HEK293 (cell line): ENCODE results near the gene CACNG7.

Experiments used
- CTCF ChIA-PET: fragments of 350-600 bp; formaldehyde crosslinking; extraction: SDS; loops from one replicate; lab custom pipeline; 2021; ENCODE audit warnings: antibody characterized with exemption; lab: Yijun Ruan, JAX
- POLR2A ChIA-PET: fragments of 300-600 bp; formaldehyde crosslinking; extraction: SDS; loops from one replicate; lab custom pipeline; 2020; ENCODE audit warnings: antibody characterized with exemption, inconsistent platforms; lab: Yijun Ruan, JAX
- H3K27ac ChIP-seq: fragments of 200-500 bp; sonication (Bioruptor generic); 2 replicates; pipeline ENCODE4 v1.5.1; 2014; ENCODE audit warnings: low read depth, low read length, control low read depth, inconsistent platforms; ENCODE audit errors: extremely low read depth
- H3K36me3 ChIP-seq, 2 experiments: fragments of 200-500 bp in 1 of 2; sonication (Bioruptor generic) in 1 of 2; 1 replicate in 1 of 2; 2 replicates in 1 of 2; pipeline ENCODE4 v1.5.1; 2014 to 2017; ENCODE audit warnings: inconsistent platforms in 2 of 2, low read length in 2 of 2; ENCODE audit not compliant: control insufficient read depth in 2 of 2, insufficient read depth in 1 of 2
- H3K4me1 ChIP-seq: fragments of 200-500 bp; sonication (Bioruptor generic); 2 replicates; pipeline ENCODE4 v1.5.1; 2014; ENCODE audit warnings: mild to moderate bottlenecking, low read length, inconsistent platforms; ENCODE audit not compliant: control insufficient read depth, insufficient read depth
- H3K4me3 ChIP-seq: 2 replicates; pipeline ENCODE4 v1.5.1; 2011; ENCODE audit warnings: low read depth, mild to moderate bottlenecking, control low read depth, low read length, moderate library complexity
- H3K9me3 ChIP-seq: fragments of 200-500 bp; sonication (Bioruptor generic); 2 replicates; pipeline ENCODE4 v1.5.1; 2014; ENCODE audit warnings: low read depth, low read length, inconsistent platforms; ENCODE audit not compliant: control insufficient read depth, insufficient read depth
- GLIS2 ChIP-seq: fragments of 450-650 bp; formaldehyde crosslinking; IDR thresholded peaks from 2 replicates; pipeline ENCODE4 v1.5.1; 2016; ENCODE audit warnings: missing biosample characterization, missing genetic modification characterization
- KLF1 ChIP-seq: fragments of 450-650 bp; formaldehyde crosslinking; IDR thresholded peaks from 2 replicates; pipeline ENCODE4 v1.5.1; 2016; ENCODE audit warnings: missing biosample characterization, missing genetic modification characterization
- SALL2 ChIP-seq: fragments of 450-650 bp; formaldehyde crosslinking; IDR thresholded peaks from 2 replicates; pipeline ENCODE4 v1.5.0; 2017; ENCODE audit warnings: missing biosample characterization, mild to moderate bottlenecking, missing genetic modification characterization, borderline replicate concordance
- ZNF37A ChIP-seq: fragments of 450-650 bp; IDR thresholded peaks from 2 replicates; pipeline ENCODE4 v1.5.1; 2018; ENCODE audit warnings: missing biosample characterization, missing genetic modification characterization
- ZNF394 ChIP-seq: fragments of 450-650 bp; formaldehyde crosslinking; IDR thresholded peaks from 2 replicates; pipeline ENCODE4 v1.5.1; 2016; ENCODE audit warnings: missing biosample characterization, missing genetic modification characterization, mild to moderate bottlenecking, moderate library complexity, borderline replicate concordance
- ZNF423 ChIP-seq: fragments of 450-650 bp; formaldehyde crosslinking; IDR thresholded peaks from 2 replicates; pipeline ENCODE4 v1.5.1; 2016; ENCODE audit warnings: missing biosample characterization, missing genetic modification characterization
- ZNF501 ChIP-seq: fragments of 450-650 bp; formaldehyde crosslinking; IDR thresholded peaks from 2 replicates; pipeline ENCODE4 v1.5.1; 2016; ENCODE audit warnings: missing biosample characterization, missing genetic modification characterization
- TF ChIP-seq, protein P1 (sequence below): fragments of 450-650 bp; formaldehyde crosslinking; IDR thresholded peaks from 2 replicates; pipeline ENCODE4 v1.5.1; 2016; ENCODE audit warnings: missing biosample characterization, missing genetic modification characterization
- TF ChIP-seq, protein P2 (sequence below): fragments of 450-650 bp; formaldehyde crosslinking; IDR thresholded peaks from 2 replicates; pipeline ENCODE4 v1.5.1; 2016; ENCODE audit warnings: missing biosample characterization, missing genetic modification characterization
- TF ChIP-seq, protein P3 (sequence below): fragments of 450-650 bp; formaldehyde crosslinking; IDR thresholded peaks from 2 replicates; pipeline ENCODE4 v1.5.0; 2017; ENCODE audit warnings: missing biosample characterization, missing genetic modification characterization, borderline replicate concordance
- TF ChIP-seq, protein P4 (sequence below): IDR thresholded peaks from 2 replicates; pipeline ENCODE4 v1.6.1; 2011; ENCODE audit warnings: mild to moderate bottlenecking, low read depth, low read length, borderline replicate concordance
- TF ChIP-seq, protein P5 (sequence below): fragments of 450-650 bp; formaldehyde crosslinking; optimal IDR thresholded peaks from 2 replicates; pipeline ENCODE3; 2016; ENCODE audit warnings: missing biosample characterization, mild to moderate bottlenecking, missing genetic modification characterization
- TF ChIP-seq, protein P6 (sequence below): fragments of 450-650 bp; formaldehyde crosslinking; conservative IDR thresholded peaks from 2 replicates; pipeline ENCODE4 v1.5.1; 2016; ENCODE audit warnings: low read depth, missing biosample characterization, missing genetic modification characterization

CACNG7 gene

DNA sequence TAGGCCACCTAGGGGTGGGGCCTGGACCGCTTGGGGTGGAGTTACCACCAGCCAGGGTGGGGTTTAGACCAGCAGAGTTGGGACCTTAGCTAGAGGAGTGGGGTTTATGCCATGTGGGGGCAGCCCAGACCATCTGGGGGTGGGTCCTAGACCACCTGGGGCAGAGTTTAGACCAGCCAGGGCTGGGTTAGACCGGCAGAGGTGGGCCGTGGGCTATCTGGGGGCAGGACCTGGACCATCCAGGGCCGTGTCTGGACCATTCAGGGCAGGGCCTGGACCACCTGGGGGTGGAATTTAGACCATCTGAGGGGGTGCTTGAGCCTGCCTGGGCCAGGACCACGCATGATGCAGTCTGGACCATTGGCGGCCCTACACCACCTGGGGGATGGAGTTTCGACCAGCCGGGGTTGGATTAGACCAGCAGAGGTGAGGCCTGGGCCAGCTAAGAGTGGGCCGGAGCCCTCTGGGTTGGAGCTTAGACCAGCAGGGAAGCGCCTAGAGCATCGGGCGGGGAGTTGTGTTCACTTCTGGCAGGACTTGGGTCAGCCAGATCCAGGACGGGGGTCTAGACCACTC lies 72.4 kb downstream of the CACNG7 start:
- H3K4me3 ChIP-seq: no peak overlapping the region
- peak overlapping the region; percentile 12; the same call in 1 of the 2 replicates for H3K27ac ChIP-seq
- TF ChIP-seq, protein P1, sequence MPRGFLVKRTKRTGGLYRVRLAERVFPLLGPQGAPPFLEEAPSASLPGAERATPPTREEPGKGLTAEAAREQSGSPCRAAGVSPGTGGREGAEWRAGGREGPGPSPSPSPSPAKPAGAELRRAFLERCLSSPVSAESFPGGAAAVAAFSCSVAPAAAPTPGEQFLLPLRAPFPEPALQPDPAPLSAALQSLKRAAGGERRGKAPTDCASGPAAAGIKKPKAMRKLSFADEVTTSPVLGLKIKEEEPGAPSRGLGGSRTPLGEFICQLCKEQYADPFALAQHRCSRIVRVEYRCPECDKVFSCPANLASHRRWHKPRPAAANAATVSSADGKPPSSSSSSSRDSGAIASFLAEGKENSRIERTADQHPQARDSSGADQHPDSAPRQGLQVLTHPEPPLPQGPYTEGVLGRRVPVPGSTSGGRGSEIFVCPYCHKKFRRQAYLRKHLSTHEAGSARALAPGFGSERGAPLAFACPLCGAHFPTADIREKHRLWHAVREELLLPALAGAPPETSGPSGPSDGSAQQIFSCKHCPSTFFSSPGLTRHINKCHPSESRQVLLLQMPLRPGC (tag by site-specific recombination): no peak
- TF ChIP-seq ZNF394 (tag by site-specific recombination) (no peak), SALL2 (tag by site-specific recombination) (no peak), ZNF423 (0 out of 2 replicates have a peak, but pooled peaks have one; percentile 52), GLIS2 (tag by site-specific recombination) (peak; percentile 64), KLF1 (tag by site-specific recombination) (0 out of 2 replicates have a peak, but pooled peaks have one; percentile 39), ZNF37A (no peak), ZNF501 (tag by site-specific recombination) (no peak)
- TF ChIP-seq, protein P2, sequence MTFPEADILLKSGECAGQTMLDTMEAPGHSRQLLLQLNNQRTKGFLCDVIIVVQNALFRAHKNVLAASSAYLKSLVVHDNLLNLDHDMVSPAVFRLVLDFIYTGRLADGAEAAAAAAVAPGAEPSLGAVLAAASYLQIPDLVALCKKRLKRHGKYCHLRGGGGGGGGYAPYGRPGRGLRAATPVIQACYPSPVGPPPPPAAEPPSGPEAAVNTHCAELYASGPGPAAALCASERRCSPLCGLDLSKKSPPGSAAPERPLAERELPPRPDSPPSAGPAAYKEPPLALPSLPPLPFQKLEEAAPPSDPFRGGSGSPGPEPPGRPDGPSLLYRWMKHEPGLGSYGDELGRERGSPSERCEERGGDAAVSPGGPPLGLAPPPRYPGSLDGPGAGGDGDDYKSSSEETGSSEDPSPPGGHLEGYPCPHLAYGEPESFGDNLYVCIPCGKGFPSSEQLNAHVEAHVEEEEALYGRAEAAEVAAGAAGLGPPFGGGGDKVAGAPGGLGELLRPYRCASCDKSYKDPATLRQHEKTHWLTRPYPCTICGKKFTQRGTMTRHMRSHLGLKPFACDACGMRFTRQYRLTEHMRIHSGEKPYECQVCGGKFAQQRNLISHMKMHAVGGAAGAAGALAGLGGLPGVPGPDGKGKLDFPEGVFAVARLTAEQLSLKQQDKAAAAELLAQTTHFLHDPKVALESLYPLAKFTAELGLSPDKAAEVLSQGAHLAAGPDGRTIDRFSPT (tag by site-specific recombination): 0 out of 2 replicates have a peak, but pooled peaks have one; percentile 31
- TF ChIP-seq, protein P3, sequence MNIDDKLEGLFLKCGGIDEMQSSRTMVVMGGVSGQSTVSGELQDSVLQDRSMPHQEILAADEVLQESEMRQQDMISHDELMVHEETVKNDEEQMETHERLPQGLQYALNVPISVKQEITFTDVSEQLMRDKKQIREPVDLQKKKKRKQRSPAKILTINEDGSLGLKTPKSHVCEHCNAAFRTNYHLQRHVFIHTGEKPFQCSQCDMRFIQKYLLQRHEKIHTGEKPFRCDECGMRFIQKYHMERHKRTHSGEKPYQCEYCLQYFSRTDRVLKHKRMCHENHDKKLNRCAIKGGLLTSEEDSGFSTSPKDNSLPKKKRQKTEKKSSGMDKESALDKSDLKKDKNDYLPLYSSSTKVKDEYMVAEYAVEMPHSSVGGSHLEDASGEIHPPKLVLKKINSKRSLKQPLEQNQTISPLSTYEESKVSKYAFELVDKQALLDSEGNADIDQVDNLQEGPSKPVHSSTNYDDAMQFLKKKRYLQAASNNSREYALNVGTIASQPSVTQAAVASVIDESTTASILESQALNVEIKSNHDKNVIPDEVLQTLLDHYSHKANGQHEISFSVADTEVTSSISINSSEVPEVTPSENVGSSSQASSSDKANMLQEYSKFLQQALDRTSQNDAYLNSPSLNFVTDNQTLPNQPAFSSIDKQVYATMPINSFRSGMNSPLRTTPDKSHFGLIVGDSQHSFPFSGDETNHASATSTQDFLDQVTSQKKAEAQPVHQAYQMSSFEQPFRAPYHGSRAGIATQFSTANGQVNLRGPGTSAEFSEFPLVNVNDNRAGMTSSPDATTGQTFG (tag by site-specific recombination): no peak
- TF ChIP-seq, protein P4, sequence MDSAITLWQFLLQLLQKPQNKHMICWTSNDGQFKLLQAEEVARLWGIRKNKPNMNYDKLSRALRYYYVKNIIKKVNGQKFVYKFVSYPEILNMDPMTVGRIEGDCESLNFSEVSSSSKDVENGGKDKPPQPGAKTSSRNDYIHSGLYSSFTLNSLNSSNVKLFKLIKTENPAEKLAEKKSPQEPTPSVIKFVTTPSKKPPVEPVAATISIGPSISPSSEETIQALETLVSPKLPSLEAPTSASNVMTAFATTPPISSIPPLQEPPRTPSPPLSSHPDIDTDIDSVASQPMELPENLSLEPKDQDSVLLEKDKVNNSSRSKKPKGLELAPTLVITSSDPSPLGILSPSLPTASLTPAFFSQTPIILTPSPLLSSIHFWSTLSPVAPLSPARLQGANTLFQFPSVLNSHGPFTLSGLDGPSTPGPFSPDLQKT: no peak
- TF ChIP-seq, protein P5, sequence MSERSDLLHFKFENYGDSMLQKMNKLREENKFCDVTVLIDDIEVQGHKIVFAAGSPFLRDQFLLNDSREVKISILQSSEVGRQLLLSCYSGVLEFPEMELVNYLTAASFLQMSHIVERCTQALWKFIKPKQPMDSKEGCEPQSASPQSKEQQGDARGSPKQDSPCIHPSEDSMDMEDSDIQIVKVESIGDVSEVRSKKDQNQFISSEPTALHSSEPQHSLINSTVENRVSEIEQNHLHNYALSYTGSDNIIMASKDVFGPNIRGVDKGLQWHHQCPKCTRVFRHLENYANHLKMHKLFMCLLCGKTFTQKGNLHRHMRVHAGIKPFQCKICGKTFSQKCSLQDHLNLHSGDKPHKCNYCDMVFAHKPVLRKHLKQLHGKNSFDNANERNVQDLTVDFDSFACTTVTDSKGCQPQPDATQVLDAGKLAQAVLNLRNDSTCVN (tag by site-specific recombination): no peak
- TF ChIP-seq, protein P6, sequence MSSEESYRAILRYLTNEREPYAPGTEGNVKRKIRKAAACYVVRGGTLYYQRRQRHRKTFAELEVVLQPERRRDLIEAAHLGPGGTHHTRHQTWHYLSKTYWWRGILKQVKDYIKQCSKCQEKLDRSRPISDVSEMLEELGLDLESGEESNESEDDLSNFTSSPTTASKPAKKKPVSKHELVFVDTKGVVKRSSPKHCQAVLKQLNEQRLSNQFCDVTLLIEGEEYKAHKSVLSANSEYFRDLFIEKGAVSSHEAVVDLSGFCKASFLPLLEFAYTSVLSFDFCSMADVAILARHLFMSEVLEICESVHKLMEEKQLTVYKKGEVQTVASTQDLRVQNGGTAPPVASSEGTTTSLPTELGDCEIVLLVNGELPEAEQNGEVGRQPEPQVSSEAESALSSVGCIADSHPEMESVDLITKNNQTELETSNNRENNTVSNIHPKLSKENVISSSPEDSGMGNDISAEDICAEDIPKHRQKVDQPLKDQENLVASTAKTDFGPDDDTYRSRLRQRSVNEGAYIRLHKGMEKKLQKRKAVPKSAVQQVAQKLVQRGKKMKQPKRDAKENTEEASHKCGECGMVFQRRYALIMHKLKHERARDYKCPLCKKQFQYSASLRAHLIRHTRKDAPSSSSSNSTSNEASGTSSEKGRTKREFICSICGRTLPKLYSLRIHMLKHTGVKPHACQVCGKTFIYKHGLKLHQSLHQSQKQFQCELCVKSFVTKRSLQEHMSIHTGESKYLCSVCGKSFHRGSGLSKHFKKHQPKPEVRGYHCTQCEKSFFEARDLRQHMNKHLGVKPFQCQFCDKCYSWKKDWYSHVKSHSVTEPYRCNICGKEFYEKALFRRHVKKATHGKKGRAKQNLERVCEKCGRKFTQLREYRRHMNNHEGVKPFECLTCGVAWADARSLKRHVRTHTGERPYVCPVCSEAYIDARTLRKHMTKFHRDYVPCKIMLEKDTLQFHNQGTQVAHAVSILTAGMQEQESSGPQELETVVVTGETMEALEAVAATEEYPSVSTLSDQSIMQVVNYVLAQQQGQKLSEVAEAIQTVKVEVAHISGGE (tag by site-specific recombination): no peak
- peaks cover 18% of the 10 kb centered on the region for H3K4me1 ChIP-seq
- CTCF ChIA-PET: interaction anchor here (0.6 to 1.2 kb wide), 6 partner anchors 16 to 188 kb away, joined by 3 to 7 read pairs (median 4); no protein-coding TSS in a partner anchor
- H3K36me3 ChIP-seq: no peaks in the 10 kb centered on the region
- POLR2A ChIA-PET: interaction anchor here (1.0 to 1.4 kb wide), 2 partner anchors 10 to 156 kb away, joined by 3 to 6 read pairs; partner anchors contain the start of genes CACNG6 and CNOT3
- no peaks in the 10 kb centered on the region for H3K9me3 ChIP-seq
